T-cell (primary cell): Measurements from ENCODE around the gene JAKMIP3. TPM values are rescaled to one million over a fixed set of nuclear protein-coding genes. Genes with fewer than 3 reads are reported as not detected.
A peak's percentile ranks its signal among the peaks of the same experiment; 100 is the strongest.

Experiments used
- ATAC-seq, 4 experiments: fragments of 200-7000 bp in 3 of 4; fragments of 150-1000 bp in 1 of 4; cut with Tn5 transposase; replicated peaks in 1 of 4; 1 replicate in 3 of 4; 2 replicates in 1 of 4; pipeline ENCODE4 v1.10.0; 2021; ENCODE audit warnings: moderate library complexity in 3 of 4, mild to moderate bottlenecking in 2 of 4, moderate number of reproducible peaks in 1 of 4
- CTCF ChIA-PET, 2 donors: fragments of 300-600 bp; sonication (Branson Sonifier 250); formaldehyde crosslinking; loops; one replicate each; lab custom pipeline; 2022; ENCODE audit warnings: antibody characterized with exemption in 2 of 2; lab: Charles Lee
- POLR2A ChIA-PET, 2 donors: fragments of 300-600 bp; sonication (Branson Sonifier 250); formaldehyde crosslinking; loops; one replicate each; lab custom pipeline; 2022; ENCODE audit warnings: antibody characterized with exemption in 2 of 2; lab: Charles Lee
- DNase-seq, 35 experiments: peaks; one replicate each; pipeline versions ENCODE4 v3.0.0 to v3.0.0-alpha.2; 2013 to 2023
- H3K27ac ChIP-seq: one replicate; pipeline ENCODE4 v1.5.1; 2013; ENCODE audit warnings: low read length
- H3K27me3 ChIP-seq, 2 experiments: replicated peaks in 1 of 2; 1 replicate in 1 of 2; 2 replicates in 1 of 2; pipeline versions ENCODE4 v1.6.1 to v1.7.0; 2013; ENCODE audit warnings: low read length in 1 of 2, mixed read lengths in 1 of 2; ENCODE audit not compliant: control insufficient read depth in 2 of 2, insufficient read depth in 2 of 2; ENCODE audit errors: extremely low read depth in 1 of 2
- H3K36me3 ChIP-seq, 2 donors: 1 replicate in 1 of 2; 2 replicates in 1 of 2; pipeline versions ENCODE4 v1.6.1 to v1.7.0; 2013; ENCODE audit warnings: low read length in 1 of 2; ENCODE audit not compliant: control insufficient read depth in 2 of 2, insufficient read depth in 1 of 2; ENCODE audit errors: extremely low read depth in 1 of 2
- H3K4me1 ChIP-seq, 2 experiments: 1 replicate in 1 of 2; 2 replicates in 1 of 2; pipeline versions ENCODE4 v1.6.1 to v1.7.0; 2013; ENCODE audit warnings: low read length in 2 of 2, mixed read lengths in 1 of 2; ENCODE audit not compliant: insufficient read depth in 2 of 2, control insufficient read depth in 1 of 2; ENCODE audit errors: extremely low read depth in 1 of 2
- H3K4me3 ChIP-seq, 2 donors: 1 replicate in 1 of 2; 2 replicates in 1 of 2; pipeline versions ENCODE4 v1.5.1 to v1.7.0; 2013; ENCODE audit warnings: mild to moderate bottlenecking in 2 of 2, low read length in 1 of 2, moderate library complexity in 1 of 2; ENCODE audit not compliant: control insufficient read depth in 1 of 2; ENCODE audit errors: extremely low read depth in 1 of 2
- H3K9me3 ChIP-seq: 2 replicates; pipeline ENCODE4 v1.7.0; 2013
- H3K27ac Mint-ChIP-seq, 2 donors: one replicate each; pipeline ENCODE4 v1.8.0; 2020 to 2021; ENCODE audit warnings: mild to moderate bottlenecking in 2 of 2, mixed read lengths in 2 of 2
- H3K27me3 Mint-ChIP-seq, 2 donors: one replicate each; pipeline ENCODE4 v1.8.0; 2021 to 2022; ENCODE audit warnings: mixed read lengths in 2 of 2
- H3K36me3 Mint-ChIP-seq: one replicate; pipeline ENCODE4 v1.8.0; 2021; ENCODE audit warnings: mixed read lengths
- H3K4me1 Mint-ChIP-seq, 3 donors: one replicate each; pipeline ENCODE4 v1.8.0; 2020 to 2022; ENCODE audit warnings: mixed read lengths in 3 of 3, mild to moderate bottlenecking in 1 of 3
- H3K4me3 Mint-ChIP-seq, 3 donors: one replicate each; pipeline ENCODE4 v1.8.0; 2020 to 2022; ENCODE audit warnings: mild to moderate bottlenecking in 3 of 3, mixed read lengths in 3 of 3, moderate library complexity in 3 of 3
- H3K9me3 Mint-ChIP-seq, 3 donors: one replicate each; pipeline ENCODE4 v1.8.0; 2020 to 2022; ENCODE audit warnings: mixed read lengths in 3 of 3
- WGBS: methylation state at CpG from one replicate; pipeline ENCODE4 v1.1.5; 2013; ENCODE audit warnings: missing lambda C conversion rate; ENCODE audit not compliant: insufficient coverage; 5-methylcytosine and 5-hydroxymethylcytosine counted together
- total RNA-seq, 35 experiments: library from RNA in 6 of 35; stranded (reverse) in 6 of 35; fragments of 120-200 nt in 1 of 35; gene quantifications; one replicate each; pipeline versions ENCODE4 v1.2.1 to v1.2.4 and lab custom pipeline; 2013 to 2026

The JAKMIP3 gene
- total RNA-seq, 5 donors from 2014 or later (not counting 1 experiment from before 2014, with no cell fraction given): 0.32 to 0.98 (median 0.50) TPM

DNA sequence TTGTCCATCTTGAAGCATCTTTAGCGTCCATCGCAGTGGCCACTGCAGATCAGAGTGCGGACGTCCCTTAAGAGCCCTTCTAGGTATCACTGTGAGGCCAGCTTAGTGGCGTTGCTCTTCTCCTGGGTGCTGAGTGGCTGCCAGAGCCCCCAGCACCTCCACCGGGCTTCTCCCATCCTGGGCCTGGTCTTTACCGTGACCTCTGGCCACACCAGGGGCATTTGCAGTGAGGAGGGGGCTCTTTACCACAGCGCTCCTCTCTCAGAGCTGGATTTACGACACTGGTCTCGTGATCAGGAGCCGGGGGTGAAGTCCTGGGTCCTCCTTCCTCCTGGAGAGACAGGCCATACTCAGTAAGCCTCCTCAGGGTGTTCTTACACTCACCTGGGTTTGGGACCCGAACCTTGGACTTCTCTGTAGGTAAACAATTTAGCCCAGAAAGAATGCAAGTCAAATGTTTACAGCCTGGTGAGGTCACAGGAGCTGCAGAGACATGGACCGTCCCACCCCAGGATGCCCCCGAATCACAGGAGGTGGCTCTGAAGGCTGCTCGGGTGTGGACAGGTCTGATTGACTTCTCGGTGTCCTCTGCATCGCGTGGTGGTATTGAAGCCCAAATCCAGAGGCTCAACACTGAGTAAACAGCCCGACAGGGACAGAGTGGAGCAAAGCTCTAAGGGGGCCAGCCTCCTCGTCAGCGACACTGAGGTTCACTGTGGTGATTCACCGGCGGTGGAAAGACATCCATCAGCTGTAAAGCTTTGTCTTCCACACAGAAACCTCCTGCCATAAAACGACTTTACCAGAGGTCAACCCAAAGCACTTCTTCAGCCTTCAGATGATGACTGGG, 33.0 kb downstream of the JAKMIP3 start:
- peaks cover 0 to 67% of the 10 kb centered on the region in 2 experiments for H3K27me3 ChIP-seq
- no peaks in the 10 kb centered on the region for H3K36me3 ChIP-seq
- no peaks in the 10 kb centered on the region for H3K9me3 Mint-ChIP-seq
- ChIA-PET CTCF (no interaction called here), POLR2A (no interaction called here)
- no peaks in the 10 kb centered on the region for H3K9me3 ChIP-seq
- no peak overlapping the region for H3K27ac Mint-ChIP-seq
- no peaks in the 10 kb centered on the region for H3K36me3 Mint-ChIP-seq
- H3K4me1 ChIP-seq: no peaks in the 10 kb centered on the region
- no peak overlapping the region for H3K27ac ChIP-seq
- DNase-seq (no peak), ATAC-seq (no peak)
- H3K4me3 Mint-ChIP-seq: no peak overlapping the region
- H3K4me1 Mint-ChIP-seq: peaks cover 0 to 3% (median 0%) of the 10 kb centered on the region in 3 donors
- peaks cover 22 to 56% of the 10 kb centered on the region in 2 donors for H3K27me3 Mint-ChIP-seq
- H3K4me3 ChIP-seq: no peak overlapping the region
- 80% methylated on average over 19 of the region's 24 CpGs for WGBS

DNA sequence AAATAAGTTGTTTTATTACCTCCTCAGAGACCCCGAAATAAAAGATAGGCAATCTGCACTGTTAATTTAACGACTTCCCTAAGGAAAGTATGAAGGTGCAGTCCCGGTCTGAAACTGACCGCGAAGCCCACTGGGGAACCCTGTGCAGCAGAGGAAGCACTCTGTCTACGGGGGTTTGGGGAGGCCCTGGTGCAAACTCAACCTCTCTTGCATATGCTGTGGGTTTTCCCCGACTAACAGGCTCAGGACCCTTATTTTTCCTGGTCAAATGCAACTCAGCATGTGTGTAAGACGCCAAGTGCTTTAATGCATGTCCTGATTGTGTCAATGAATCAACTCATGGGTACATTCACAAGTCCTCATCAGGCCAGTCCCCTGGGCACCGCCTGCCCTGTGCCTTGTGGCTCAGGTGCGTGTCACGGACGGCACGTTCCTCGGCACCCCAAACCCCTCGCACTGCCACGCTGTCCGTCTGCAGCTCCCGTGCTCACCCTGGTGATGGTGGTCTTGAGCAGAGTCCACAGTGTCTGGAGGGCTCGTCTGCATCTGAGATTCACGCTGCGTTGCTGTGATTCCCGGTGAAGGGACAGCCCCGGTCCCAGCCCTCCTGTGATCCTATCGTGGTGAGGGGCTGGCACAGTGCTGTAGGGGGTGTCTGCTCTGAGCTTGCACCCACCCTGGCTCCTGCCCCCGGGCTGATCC, 33.8 kb downstream of the JAKMIP3 start:
- ATAC-seq: no peak
- ChIA-PET CTCF (no interaction called here), POLR2A (no interaction called here)
- no peak for DNase-seq
- Histone ChIP-seq H3K4me3 (no peak overlapping the region), H3K4me1 (no peaks in the 10 kb centered on the region), H3K9me3 (no peaks in the 10 kb centered on the region), H3K27me3 (peaks cover 0 to 64% of the 10 kb centered on the region in 2 experiments), H3K36me3 (no peaks in the 10 kb centered on the region), H3K27ac (no peak overlapping the region)
- H3K9me3 Mint-ChIP-seq: no peaks in the 10 kb centered on the region
- no peaks in the 10 kb centered on the region for H3K36me3 Mint-ChIP-seq
- H3K27ac Mint-ChIP-seq: no peak overlapping the region
- peaks cover 16 to 52% of the 10 kb centered on the region in 2 donors for H3K27me3 Mint-ChIP-seq
- WGBS: 73% methylated on average over 21 of the region's 25 CpGs
- peaks cover 0 to 3% (median 0%) of the 10 kb centered on the region in 3 donors for H3K4me1 Mint-ChIP-seq
- no peak overlapping the region for H3K4me3 Mint-ChIP-seq

DNA sequence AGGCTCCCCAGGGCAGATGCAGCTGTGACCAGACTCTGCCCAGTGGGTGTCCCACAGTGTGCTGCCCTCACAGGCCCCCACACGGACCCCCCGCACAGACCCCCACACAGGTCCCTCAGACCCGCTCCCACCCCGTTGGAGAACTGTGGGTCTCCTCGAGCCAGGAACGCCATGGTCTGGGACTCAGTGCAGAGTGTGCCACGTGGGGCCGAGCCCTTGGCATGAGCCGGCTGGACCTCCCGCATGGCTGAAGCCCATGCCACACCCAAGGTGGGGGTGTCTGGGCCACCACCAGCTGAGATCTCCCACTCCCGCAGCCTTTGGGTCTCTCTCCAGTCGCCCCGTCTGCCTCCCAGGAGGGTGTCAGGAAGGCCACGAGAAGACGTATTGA, 34.3 kb downstream of the JAKMIP3 start:
- CTCF ChIA-PET: no interaction called here
- no peak for ATAC-seq
- WGBS: 88% methylated on average over 15 of the region's 15 CpGs

DNA sequence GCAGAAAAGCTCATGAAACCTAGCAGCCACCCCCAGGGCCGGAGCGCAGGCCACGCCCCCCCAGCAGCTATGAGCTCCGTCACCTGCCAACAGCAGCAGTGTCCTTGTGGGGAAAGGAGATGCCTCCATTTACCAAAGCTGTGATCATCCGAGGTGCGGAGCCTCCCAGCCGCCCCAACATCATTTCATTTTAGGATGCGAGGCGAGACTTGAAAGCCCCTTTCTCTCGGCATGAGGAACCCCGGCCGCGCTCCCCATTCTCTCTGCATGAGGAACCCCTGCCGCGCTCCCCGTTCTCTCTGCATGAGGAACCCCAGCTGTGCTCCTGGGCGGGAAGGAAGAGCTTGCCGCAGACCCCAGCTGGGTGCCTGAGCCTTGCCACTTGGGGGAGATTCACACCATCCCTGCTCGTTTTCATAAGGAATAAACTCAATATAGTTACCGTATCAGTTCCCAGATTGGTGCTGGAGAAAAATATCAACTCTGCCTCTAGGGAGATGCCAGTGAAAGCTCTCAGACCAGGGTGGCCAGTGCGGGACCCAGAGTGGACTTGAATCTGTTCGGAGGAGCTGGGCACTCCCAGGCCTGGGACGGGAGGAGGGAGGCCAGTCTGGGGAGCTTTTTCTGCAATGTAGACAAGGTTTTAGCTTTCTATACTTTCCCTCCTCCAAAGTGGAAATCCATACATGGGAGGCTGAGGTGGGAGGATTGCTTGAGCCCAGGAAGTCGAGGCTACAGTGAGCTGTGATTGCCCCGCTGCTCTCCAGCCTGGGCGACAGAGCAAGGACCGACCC, 35.0 kb downstream of the JAKMIP3 start:
- no peak for DNase-seq
- peaks cover 10 to 44% of the 10 kb centered on the region in 2 donors for H3K27me3 Mint-ChIP-seq
- WGBS: 88% methylated on average over 11 of the region's 27 CpGs

More for the DNA sequence above, 34.3 kb downstream of the JAKMIP3 start:
- POLR2A ChIA-PET: no interaction called here
- Mint-ChIP-seq H3K9me3 (no peaks in the 10 kb centered on the region), H3K27me3 (peaks cover 16 to 49% of the 10 kb centered on the region in 2 donors), H3K36me3 (no peaks in the 10 kb centered on the region), H3K4me3 (no peak overlapping the region), H3K4me1 (peaks cover 0 to 3% (median 0%) of the 10 kb centered on the region in 3 donors), H3K27ac (no peak overlapping the region)
- Histone ChIP-seq H3K4me3 (no peak overlapping the region), H3K9me3 (no peaks in the 10 kb centered on the region), H3K27ac (no peak overlapping the region), H3K36me3 (no peaks in the 10 kb centered on the region), H3K27me3 (peaks cover 0 to 58% of the 10 kb centered on the region in 2 experiments), H3K4me1 (no peaks in the 10 kb centered on the region)
- DNase-seq: peak in 1 of 35 experiments; percentile 2

DNA sequence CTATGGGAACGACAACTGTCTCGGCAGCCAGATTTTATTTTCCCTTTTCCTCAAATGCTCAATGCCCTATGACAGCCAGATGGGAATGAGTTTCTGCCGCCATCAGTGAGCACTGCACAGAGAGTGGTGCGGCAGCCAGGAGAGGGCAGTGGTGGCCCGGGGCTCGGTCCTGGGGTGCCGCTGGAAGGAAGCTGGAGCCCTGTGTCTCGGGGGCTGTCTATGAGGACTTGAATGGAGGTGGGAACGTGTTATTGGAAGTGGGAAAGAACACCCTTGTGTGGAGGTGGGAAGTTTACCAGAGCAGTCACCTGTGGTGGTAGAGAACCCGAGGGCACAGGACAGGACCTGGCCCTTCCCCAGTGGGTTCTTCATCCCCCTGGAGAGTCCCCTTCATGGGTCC, 35.8 kb downstream of the JAKMIP3 start:
- Histone ChIP-seq H3K4me3 (no peak overlapping the region), H3K36me3 (no peaks in the 10 kb centered on the region), H3K4me1 (no peaks in the 10 kb centered on the region), H3K9me3 (no peaks in the 10 kb centered on the region), H3K27ac (no peak overlapping the region), H3K27me3 (peaks cover 0 to 50% of the 10 kb centered on the region in 2 experiments)
- H3K9me3 Mint-ChIP-seq: no peaks in the 10 kb centered on the region
- 67% methylated on average over 10 of the region's 10 CpGs for WGBS
- no peak overlapping the region for H3K27ac Mint-ChIP-seq
- H3K27me3 Mint-ChIP-seq: peaks cover 4 to 36% of the 10 kb centered on the region in 2 donors
- DNase-seq (no peak), ATAC-seq (no peak)
- no peak overlapping the region for H3K4me3 Mint-ChIP-seq
- CTCF ChIA-PET: no interaction called here
- no peaks in the 10 kb centered on the region for H3K4me1 Mint-ChIP-seq
- POLR2A ChIA-PET: no interaction called here
- no peaks in the 10 kb centered on the region for H3K36me3 Mint-ChIP-seq

More for the DNA sequence above, 35.0 kb downstream of the JAKMIP3 start:
- H3K27me3 ChIP-seq: peaks cover 0 to 52% of the 10 kb centered on the region in 2 experiments
- H3K36me3 ChIP-seq: no peaks in the 10 kb centered on the region
- CTCF ChIA-PET: interaction anchor here in 1 of 2 donors (0.6 kb wide), 1 partner anchor 21 kb away, joined by 3 read pairs; no protein-coding TSS in a partner anchor
- no peak overlapping the region for H3K4me3 ChIP-seq
- no peak for ATAC-seq
- no peaks in the 10 kb centered on the region for H3K9me3 Mint-ChIP-seq
- H3K27ac ChIP-seq: no peak overlapping the region
- peaks cover 0 to 3% (median 0%) of the 10 kb centered on the region in 3 donors for H3K4me1 Mint-ChIP-seq
- POLR2A ChIA-PET: no interaction called here
- H3K4me1 ChIP-seq: no peaks in the 10 kb centered on the region
- no peaks in the 10 kb centered on the region for H3K9me3 ChIP-seq
- H3K36me3 Mint-ChIP-seq: no peaks in the 10 kb centered on the region
- H3K27ac Mint-ChIP-seq: no peak overlapping the region
- H3K4me3 Mint-ChIP-seq: no peak overlapping the region
